Measurements from ENCODE around the gene RNF114.
"Not testable (repeated sequence)": the region's sequence is repeated elsewhere in the genome, so short reads cannot be mapped to it uniquely, and the experiment has no call there.

RNF114 gene

GRCh38 chr20:49936153-49937026 is at the start of gene RNF114:
Gene RNF114, plus strand, starts transcription at chr20:49936397. Its CDS starts 16 bp downstream, at chr20:49936413.
- DNase-seq, result peak; percentile 91

- DNase-seq, result no peak
Observed at GRCh38 chr20:49886571-49887213, 49.5 kb upstream of the RNF114 start.

- DNase-seq, result no peak
Observed at GRCh38 chr20:49887251-49888211, 48.7 kb upstream of the RNF114 start.

GRCh38 chr20:49888212-49889000 is 47.8 kb upstream of the RNF114 start:
- DNase-seq, result peak; percentile 44

- DNase-seq, result no peak
Observed at GRCh38 chr20:49889001-49889934, 46.9 kb upstream of the RNF114 start.

GRCh38 chr20:49889935-49890333 is 46.3 kb upstream of the RNF114 start:
- DNase-seq, result no peak

- peak; percentile 23 for DNase-seq
Observed at GRCh38 chr20:49890471-49891361, 45.5 kb upstream of the RNF114 start.

GRCh38 chr20:49891476-49892110 is 44.6 kb upstream of the RNF114 start:
- peak; percentile 44 for DNase-seq

- no peak for DNase-seq
Observed at GRCh38 chr20:49892260-49892659, 43.9 kb upstream of the RNF114 start.

GRCh38 chr20:49892817-49893216 is 43.4 kb upstream of the RNF114 start:
- no peak for DNase-seq

- no peak for DNase-seq
Observed at GRCh38 chr20:49893242-49894072, 42.7 kb upstream of the RNF114 start.

- no peak for DNase-seq
Observed at GRCh38 chr20:49894073-49894470, 42.1 kb upstream of the RNF114 start.

GRCh38 chr20:49895474-49896093 is 40.6 kb upstream of the RNF114 start:
- not testable (repeated sequence) for DNase-seq

GRCh38 chr20:49896204-49896603 is 40.0 kb upstream of the RNF114 start:
- no peak for DNase-seq

GRCh38 chr20:49899541-49900383 is 36.4 kb upstream of the RNF114 start:
- no peak for DNase-seq

- DNase-seq, result no peak
Observed at GRCh38 chr20:49901588-49901987, 34.6 kb upstream of the RNF114 start.

All from fibroblast of skin of right quadriceps (primary cell).